ENCODE measurements around the gene F12. TPM values are rescaled to one million over a fixed set of nuclear protein-coding genes. Genes with fewer than 3 reads are reported as not detected.
A peak's percentile ranks its signal among the peaks of the same experiment; 100 is the strongest.

Gene F12
- total RNA-seq, 2 experiments from 2014 or later: 5.6 TPM

DNA sequence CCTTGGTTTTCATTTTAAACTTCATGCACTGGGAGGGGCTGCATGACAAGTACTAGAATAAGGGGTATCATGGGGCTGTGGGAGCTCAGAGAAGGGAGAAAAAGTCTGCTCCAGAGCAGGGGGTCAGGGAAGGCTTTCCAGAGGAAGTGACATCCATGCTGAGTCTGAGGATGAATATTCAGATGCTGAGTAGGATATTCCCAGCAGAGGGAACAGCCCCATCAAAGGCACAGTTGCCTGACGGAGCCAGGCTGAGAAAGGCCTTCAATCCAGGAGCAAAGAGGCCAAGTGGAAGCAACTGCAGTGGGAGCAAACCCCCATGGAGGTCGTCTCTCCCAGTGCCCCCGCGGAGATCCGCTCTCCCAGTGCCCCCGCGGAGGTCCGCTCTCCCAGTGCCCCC lies 13.3 kb downstream of the F12 start:
- no peaks in the 10 kb centered on the region for H3K9me3 Mint-ChIP-seq
- H3K36me3 Mint-ChIP-seq: no peaks in the 10 kb centered on the region
- H3K27ac Mint-ChIP-seq: no peak overlapping the region
- no peak overlapping the region for H3K4me3 Mint-ChIP-seq
- H3K4me1 Mint-ChIP-seq: peaks cover 4% of the 10 kb centered on the region
- peaks cover under 1% of the 10 kb centered on the region for H3K27me3 Mint-ChIP-seq
- no peak for DNase-seq

DNA sequence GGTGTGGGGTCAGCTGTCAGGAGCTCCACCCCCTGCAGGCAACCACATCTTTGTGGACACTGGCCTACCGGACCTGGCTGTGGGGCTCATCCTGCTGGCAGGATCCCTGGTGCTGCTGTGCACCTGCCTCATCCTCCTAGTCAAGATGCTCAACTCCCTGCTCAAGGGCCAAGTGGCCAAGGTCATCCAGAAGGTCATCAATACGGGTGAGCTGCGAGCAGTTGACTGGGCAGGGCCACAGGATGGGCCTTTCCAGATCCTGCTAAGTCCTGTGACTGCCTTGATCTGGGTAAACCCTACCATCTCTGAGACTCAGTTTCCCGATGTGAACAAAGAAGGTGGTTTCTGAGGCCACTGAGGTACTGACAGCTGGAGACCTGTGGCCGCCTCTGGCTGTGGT lies 15.4 kb downstream of the F12 start:
- H3K36me3 Mint-ChIP-seq: no peaks in the 10 kb centered on the region
- no peak overlapping the region for H3K27ac Mint-ChIP-seq
- no peaks in the 10 kb centered on the region for H3K27me3 Mint-ChIP-seq
- no peak for DNase-seq
- no peaks in the 10 kb centered on the region for H3K9me3 Mint-ChIP-seq
- no peak overlapping the region for H3K4me3 Mint-ChIP-seq
- H3K4me1 Mint-ChIP-seq: peaks cover 21% of the 10 kb centered on the region

DNA sequence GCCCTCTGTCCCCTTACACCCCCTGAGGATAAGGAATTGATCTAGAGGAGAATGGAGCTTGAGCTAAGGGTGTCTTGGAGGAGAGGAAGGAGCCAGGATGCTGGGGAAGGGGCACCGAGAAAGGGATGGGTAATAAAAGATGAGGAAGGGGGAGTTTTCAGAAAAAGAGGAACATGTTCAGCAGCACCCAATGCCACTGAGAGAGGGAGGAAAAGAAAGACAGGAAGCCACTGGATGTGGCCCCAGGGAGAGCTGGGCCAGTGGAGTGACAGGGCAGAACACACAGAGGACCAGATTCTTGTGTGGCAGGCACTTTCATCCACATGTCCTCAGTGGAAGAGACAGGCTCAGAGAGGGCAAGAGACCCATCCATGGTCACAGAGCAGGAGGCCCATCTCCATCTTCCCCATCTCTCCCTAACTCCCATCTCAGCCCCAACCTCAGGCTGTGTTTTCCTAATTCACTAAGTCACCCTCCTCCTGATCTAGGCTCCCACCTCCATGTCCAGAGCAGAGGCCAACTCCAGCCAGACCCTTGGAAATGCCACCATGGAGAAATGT lies 16.1 kb downstream of the F12 start:
- H3K27ac Mint-ChIP-seq: no peak overlapping the region
- peaks cover 26% of the 10 kb centered on the region for H3K4me1 Mint-ChIP-seq

DNA sequence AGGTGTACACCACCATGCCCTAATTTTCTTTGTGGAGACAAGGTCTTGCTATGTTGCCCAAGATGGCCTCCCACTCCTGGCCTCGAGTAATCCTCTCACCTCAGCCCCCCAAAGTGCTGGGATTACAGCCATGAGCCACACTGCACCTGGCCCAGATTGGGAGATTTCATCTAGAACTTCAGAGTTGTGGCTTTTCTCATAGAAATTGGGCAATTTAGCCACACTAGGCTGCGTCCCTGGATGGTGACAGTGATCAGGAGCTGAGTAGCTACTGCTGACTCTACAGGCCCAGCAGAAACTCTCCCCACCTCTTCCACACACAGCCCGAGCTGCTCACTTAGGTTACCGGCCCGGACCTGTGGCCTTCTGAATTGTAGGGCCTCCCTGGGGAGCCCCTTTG lies 16.6 kb downstream of the F12 start:
- Mint-ChIP-seq H3K9me3 (no peaks in the 10 kb centered on the region), H3K27me3 (no peaks in the 10 kb centered on the region), H3K4me3 (no peak overlapping the region), H3K36me3 (no peaks in the 10 kb centered on the region), H3K4me1 (peaks cover 26% of the 10 kb centered on the region), H3K27ac (no peak overlapping the region)
- DNase-seq: no peak

More for the DNA sequence above, 16.1 kb downstream of the F12 start:
- H3K36me3 Mint-ChIP-seq: no peaks in the 10 kb centered on the region
- no peak for DNase-seq
- no peak overlapping the region for H3K4me3 Mint-ChIP-seq
- no peaks in the 10 kb centered on the region for H3K27me3 Mint-ChIP-seq
- H3K9me3 Mint-ChIP-seq: no peaks in the 10 kb centered on the region

DNA sequence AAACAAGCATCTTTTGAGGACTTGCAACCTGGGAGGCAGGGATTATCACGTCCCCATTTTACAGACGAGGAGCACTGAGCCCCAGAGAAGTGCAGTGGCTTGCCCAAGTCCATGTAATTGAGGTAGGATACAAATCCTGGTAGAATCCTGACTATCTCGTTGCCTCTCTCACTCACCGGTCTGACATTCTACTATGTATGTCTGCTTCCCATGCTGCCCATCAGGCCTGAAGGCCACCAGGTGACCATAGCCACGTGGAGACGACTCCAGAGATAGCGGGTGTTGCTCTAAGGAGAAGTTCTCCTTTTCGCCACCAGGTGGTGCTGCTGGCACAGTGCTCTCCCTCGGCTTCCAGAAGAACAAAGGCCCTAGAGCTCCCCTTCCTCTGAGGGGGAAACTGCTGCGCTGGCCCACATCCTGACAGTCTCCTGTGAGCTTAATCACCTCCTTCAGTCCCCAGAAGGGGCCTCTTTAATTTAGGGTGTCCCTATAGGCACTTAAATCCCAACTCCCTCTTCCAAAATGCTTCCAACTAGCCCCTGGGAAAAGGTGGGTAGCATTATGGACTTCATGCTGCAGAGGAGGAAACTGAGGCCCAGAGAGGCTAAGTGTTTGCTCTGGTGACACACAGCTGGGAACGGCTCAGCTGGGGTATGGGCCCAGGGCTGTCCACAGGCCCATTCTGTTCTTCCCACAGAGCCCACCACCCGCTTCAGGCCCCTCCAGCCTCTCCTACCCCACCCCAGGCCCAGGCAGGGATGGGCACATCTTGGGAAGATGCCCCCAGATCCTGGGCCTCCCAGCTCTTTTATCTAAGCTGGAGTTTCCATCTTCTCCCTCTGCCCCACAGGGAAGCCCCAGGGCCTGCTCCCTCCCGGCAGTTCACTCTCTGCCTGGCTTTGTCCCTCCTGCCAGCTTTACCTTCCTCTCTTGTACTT lies 18.7 kb downstream of the F12 start:
- Mint-ChIP-seq H3K4me3 (no peak overlapping the region), H3K27ac (peak overlapping the region; percentile 78), H3K9me3 (no peaks in the 10 kb centered on the region), H3K27me3 (no peaks in the 10 kb centered on the region), H3K4me1 (peaks cover 26% of the 10 kb centered on the region), H3K36me3 (no peaks in the 10 kb centered on the region)
- DNase-seq: peak; percentile 83

DNA sequence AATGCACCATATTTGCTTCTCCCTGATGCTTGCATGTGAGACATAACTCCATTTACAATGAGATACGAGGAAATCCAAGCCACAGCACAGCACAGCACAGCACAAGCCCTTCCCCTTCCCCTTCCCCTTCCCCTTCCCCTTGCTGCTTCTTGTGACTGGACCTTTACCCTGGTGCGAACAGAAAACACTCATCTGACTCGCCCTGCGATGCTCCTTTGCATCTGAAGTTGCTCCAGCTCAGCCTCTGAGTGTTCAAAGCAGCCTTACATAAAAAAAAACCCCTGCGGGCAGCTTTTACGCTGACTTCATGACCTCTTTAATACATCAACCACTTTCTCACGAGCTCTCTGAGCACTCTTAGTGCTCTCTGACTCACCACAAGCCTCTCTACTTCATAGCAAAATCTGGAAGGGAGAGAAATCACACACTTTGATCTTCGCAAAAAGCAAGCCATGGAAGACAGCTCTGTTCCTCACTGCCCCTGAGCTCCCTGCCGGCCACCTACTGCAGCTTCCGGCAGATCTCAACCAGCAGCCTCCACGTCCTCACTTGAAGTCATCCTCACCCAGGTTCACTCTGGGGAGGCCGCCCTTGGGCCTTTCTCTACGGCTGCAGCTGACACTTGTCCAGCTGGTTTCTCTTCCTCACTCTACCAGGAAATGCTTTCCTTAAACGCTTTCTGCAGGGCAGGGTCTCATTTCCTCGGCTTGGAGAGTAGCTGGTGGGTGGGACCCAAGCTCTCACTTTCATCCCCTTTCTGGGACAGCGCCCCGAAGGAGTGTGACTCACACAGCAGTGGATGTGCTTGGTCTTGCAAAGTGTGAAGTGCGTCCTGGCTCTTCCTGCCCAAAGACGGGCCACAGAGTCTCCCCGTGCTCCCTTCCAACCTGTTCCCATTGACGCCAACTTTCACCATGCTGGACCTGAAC lies 19.9 kb downstream of the F12 start:
- Mint-ChIP-seq H3K4me1 (peaks cover 30% of the 10 kb centered on the region), H3K9me3 (no peaks in the 10 kb centered on the region), H3K4me3 (peak overlapping the region; percentile 27), H3K27me3 (no peaks in the 10 kb centered on the region), H3K36me3 (no peaks in the 10 kb centered on the region), H3K27ac (peak overlapping the region; percentile 78)
- DNase-seq: peak; percentile 36

DNA sequence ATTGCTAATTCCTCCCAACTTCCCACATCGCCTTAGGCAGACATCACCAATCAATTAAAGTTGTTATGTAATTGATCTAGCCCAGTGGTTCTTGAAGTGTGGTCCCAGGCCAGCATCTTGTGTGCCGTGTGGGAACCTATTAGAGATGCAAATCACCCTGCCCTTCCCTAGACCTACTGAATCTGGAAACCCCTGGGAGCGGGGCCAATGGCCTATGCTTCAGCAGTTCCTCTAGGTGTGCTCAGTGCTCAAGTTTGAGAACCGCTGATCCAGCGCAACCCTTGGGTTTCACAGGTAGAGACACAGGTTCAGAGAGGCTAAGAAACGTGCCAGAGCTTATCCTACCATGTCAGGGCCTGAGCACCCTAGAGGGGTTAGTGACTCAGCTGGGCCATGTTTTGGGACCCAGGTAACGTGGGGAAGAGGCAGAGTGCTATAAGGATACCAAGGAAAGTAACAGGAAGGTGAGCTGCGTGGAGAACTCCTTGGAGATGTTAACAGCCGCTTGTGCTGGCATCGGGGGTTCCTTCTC lies 20.8 kb downstream of the F12 start:
- H3K27ac Mint-ChIP-seq: no peak overlapping the region
- no peaks in the 10 kb centered on the region for H3K9me3 Mint-ChIP-seq
- H3K4me3 Mint-ChIP-seq: no peak overlapping the region
- peaks cover 32% of the 10 kb centered on the region for H3K4me1 Mint-ChIP-seq
- no peaks in the 10 kb centered on the region for H3K36me3 Mint-ChIP-seq
- DNase-seq: no peak
- no peaks in the 10 kb centered on the region for H3K27me3 Mint-ChIP-seq

DNA sequence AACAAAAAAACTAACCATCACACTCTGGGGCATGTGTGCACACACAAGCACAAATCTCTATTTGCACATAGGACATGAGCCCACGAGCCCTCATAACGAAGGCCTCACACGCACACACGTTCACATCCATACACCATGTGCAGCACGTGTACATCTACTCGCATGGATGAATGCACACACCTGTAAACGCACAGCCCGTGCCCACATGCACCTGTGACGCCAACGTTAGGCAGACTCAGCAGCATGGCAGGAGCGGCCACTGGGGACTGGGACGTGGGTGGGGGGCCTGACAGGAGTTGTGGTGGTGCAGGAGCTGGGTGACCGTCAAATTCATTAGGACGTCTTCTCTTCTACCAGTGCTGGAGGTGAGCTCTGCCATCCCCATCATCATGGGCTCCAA lies 22.0 kb downstream of the F12 start:
- H3K4me1 Mint-ChIP-seq: peaks cover 40% of the 10 kb centered on the region
- DNase-seq: no peak
- H3K9me3 Mint-ChIP-seq: no peaks in the 10 kb centered on the region
- no peak overlapping the region for H3K27ac Mint-ChIP-seq
- no peaks in the 10 kb centered on the region for H3K27me3 Mint-ChIP-seq
- H3K4me3 Mint-ChIP-seq: no peak overlapping the region
- H3K36me3 Mint-ChIP-seq: no peaks in the 10 kb centered on the region

DNA sequence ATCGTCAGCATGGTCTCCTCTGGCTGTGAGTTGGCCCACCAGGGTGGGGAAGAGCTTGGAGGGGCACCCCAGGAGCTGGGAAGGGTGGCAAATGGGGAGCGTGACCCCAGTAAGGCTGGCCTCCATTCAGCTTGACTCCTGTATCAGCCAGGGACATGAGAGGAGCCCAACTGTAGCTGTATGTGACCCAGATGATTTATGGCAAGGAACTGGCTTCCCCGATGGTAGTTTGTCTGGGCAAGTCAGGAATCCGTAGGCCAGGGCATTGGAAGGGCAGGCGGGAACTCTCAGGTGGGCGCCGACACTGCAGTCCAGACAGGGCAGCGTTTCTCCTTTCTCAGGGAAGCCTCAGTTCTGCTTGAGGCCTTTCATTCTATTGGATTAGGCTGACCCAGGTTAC lies 22.8 kb downstream of the F12 start:
- H3K36me3 Mint-ChIP-seq: no peaks in the 10 kb centered on the region
- no peaks in the 10 kb centered on the region for H3K27me3 Mint-ChIP-seq
- no peak for DNase-seq
- H3K27ac Mint-ChIP-seq: no peak overlapping the region
- no peak overlapping the region for H3K4me3 Mint-ChIP-seq
- H3K9me3 Mint-ChIP-seq: no peaks in the 10 kb centered on the region
- peaks cover 41% of the 10 kb centered on the region for H3K4me1 Mint-ChIP-seq

DNA sequence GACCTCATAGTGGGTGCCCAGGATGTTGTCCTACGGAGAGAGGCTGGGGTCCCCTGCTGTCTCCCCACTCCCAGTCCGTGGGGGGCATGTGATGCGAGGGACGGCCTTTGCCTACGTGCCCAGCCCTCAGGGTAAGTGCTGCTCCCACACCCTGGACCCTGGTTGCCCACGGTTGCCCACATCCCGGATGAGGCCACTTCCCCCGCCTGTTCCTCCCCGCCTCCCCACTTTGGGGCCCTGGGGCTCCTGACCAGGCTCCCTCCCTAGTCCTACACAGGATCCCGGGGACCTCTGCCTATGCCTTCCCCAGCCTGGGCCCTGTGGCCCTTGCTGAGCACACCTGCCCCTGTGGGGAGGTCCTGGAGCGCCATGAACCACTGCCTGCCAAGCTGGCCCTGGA lies 23.6 kb downstream of the F12 start:
- H3K4me3 Mint-ChIP-seq: no peak overlapping the region
- no peaks in the 10 kb centered on the region for H3K36me3 Mint-ChIP-seq
- H3K27ac Mint-ChIP-seq: no peak overlapping the region
- H3K9me3 Mint-ChIP-seq: no peaks in the 10 kb centered on the region
- no peaks in the 10 kb centered on the region for H3K27me3 Mint-ChIP-seq
- DNase-seq: no peak
- H3K4me1 Mint-ChIP-seq: peaks cover 37% of the 10 kb centered on the region

DNA sequence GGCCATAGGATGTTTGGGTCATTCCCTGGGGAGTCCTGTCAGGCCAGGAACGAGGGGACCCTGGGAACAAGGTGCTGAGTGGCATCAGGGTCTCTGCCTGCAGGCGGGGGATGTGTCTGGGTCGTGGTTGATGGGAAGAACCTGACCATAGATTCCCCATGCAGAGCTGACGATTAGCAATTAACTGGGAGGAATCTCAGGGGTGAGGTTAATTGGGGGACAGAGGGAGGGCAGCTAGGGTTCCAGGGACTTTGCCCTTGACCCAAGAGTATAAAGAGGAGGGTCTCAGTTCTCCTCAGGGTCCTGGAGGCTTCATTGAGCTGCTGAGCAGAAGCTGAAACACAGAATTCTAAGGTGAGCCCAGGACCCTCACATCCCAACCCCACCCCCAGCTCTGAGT lies 25.2 kb downstream of the F12 start, which contains the start of gene SLC34A1:
Gene SLC34A1, plus strand, starts transcription at position 301 of the 400 bp plus-strand sequence. CDS start 1,308 bp downstream, outside the sequence.
- DNase-seq: no peak
- Mint-ChIP-seq H3K36me3 (no peaks in the 10 kb centered on the region), H3K27ac (no peak within 1 kb of the TSS), H3K9me3 (no peaks in the 10 kb centered on the region), H3K4me1 (peaks cover 32% of the 10 kb centered on the region), H3K27me3 (no peaks in the 10 kb centered on the region), H3K4me3 (no peak within 1 kb of the TSS)

DNA sequence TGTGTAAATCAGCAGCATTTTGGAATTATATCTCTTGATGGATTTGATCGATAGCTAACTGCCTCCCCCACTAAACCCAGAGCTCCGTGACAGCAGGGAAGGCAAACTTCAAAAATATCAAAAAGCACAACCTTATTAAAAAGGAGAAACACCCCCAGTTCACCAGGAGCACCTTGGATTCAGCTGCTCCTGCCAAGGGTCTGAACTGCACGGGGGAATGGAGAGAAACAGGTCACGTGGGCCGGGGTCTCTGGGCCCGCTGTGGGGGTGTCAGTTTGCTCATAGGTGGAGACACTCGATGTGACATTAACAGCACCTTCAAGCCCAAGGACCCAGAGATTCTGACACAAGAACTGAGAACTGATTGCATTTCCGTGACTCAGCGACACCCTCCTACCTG lies 26.2 kb downstream of the F12 start:
- DNase-seq: no peak
- no peak overlapping the region for H3K4me3 Mint-ChIP-seq
- H3K27ac Mint-ChIP-seq: no peak overlapping the region
- no peaks in the 10 kb centered on the region for H3K9me3 Mint-ChIP-seq
- no peaks in the 10 kb centered on the region for H3K27me3 Mint-ChIP-seq
- H3K36me3 Mint-ChIP-seq: no peaks in the 10 kb centered on the region
- H3K4me1 Mint-ChIP-seq: peaks cover 27% of the 10 kb centered on the region

DNA sequence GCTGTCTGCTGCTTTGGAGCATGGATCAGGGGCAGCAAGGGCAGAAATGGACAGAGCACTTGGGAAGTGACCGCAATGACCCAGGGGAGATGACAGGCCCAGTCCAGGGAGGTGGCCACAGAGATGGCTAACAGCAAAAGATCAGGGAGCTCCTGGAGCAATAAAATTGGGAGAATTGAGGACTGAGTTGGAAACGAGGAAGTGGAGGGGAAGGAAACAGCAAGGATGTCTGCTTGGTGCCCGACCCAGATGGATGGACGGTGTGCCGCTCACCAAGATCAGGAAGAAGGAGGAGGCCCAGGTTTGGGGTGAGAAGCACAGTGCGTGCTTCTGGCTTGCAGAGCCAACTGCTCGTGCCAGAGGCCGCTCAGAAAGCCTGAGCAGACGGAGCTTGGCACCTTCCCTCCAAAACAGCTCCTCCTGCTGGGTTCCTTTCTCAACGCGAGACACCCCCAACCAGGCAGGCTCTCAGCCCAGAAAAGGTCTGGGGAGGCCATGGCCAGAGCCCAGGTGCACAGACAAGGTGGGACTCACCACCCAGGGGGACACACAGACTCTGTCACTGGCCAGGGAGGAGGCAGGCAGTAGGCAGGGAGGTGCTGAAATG lies 26.8 kb downstream of the F12 start:
- no peak overlapping the region for H3K27ac Mint-ChIP-seq
- H3K4me1 Mint-ChIP-seq: peaks cover 27% of the 10 kb centered on the region
- peak; percentile 33 for DNase-seq
- no peak overlapping the region for H3K4me3 Mint-ChIP-seq
- H3K9me3 Mint-ChIP-seq: no peaks in the 10 kb centered on the region
- H3K27me3 Mint-ChIP-seq: no peaks in the 10 kb centered on the region
- H3K36me3 Mint-ChIP-seq: no peaks in the 10 kb centered on the region

DNA sequence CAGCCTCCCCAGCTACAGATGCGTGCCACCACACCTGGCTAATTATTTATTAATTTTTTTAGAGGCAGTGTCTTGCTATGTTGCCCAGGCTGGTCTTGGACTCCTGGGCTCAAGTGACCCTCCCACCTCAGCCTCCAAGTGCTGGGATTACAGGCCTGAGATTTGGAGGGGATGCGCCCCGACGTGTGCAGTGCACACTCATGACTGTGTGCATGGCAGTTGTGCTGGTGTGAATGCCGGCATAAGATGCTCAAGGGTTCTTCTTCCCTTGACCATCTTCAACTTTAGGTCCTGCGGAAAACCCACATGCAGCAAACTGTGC lies 28.6 kb downstream of the F12 start:
- peaks cover 29% of the 10 kb centered on the region for H3K4me1 Mint-ChIP-seq
- no peaks in the 10 kb centered on the region for H3K27me3 Mint-ChIP-seq
- H3K9me3 Mint-ChIP-seq: no peaks in the 10 kb centered on the region
- no peak overlapping the region for H3K4me3 Mint-ChIP-seq
- DNase-seq: no peak
- no peaks in the 10 kb centered on the region for H3K36me3 Mint-ChIP-seq
- no peak overlapping the region for H3K27ac Mint-ChIP-seq

Data from activated naive CD8-positive, alpha-beta T cell treated with anti-CD3 and anti-CD28 coated beads for 36 hours (primary cell).